ENCODE measurements around the gene NLGN1.
"Not testable (repeated sequence)": the region's sequence is repeated elsewhere in the genome, so short reads cannot be mapped to it uniquely, and the experiment has no call there.

NLGN1 gene

DNA sequence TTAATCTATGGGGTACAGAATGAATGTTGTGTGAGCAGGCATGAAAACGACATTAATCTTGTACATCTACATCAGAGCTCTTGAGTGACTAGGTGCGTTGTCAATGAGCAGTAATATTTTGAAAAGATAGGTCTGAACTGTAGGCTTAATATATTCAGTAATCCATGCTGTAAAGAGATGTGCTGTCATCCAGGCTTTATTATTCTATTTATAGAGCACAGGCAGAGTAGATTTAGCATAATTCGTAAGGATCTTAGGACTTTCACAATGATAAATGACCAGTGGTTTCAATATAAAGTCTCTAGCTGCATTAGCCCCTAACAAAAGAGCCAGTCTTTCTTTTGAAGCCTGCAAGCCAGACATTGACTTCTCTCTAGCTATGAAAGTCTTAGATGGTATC is 43.0 kb downstream of the NLGN1 start:
- H3K4me3 ChIP-seq (replicated peaks; ENCODE audit: low read depth, low read length): no peak overlapping the region
- no peak for DNase-seq (ENCODE audit: extremely low read depth, insufficient read length)
- H3K36me3 ChIP-seq (ENCODE audit: control insufficient read depth, insufficient read depth, low read length): no peaks in the 10 kb centered on the region
- TF ChIP-seq, protein P1, sequence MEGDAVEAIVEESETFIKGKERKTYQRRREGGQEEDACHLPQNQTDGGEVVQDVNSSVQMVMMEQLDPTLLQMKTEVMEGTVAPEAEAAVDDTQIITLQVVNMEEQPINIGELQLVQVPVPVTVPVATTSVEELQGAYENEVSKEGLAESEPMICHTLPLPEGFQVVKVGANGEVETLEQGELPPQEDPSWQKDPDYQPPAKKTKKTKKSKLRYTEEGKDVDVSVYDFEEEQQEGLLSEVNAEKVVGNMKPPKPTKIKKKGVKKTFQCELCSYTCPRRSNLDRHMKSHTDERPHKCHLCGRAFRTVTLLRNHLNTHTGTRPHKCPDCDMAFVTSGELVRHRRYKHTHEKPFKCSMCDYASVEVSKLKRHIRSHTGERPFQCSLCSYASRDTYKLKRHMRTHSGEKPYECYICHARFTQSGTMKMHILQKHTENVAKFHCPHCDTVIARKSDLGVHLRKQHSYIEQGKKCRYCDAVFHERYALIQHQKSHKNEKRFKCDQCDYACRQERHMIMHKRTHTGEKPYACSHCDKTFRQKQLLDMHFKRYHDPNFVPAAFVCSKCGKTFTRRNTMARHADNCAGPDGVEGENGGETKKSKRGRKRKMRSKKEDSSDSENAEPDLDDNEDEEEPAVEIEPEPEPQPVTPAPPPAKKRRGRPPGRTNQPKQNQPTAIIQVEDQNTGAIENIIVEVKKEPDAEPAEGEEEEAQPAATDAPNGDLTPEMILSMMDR (IDR thresholded peaks at IDR 0.05; ENCODE audit: insufficient read depth, low read length, poor library complexity, severe bottlenecking): no peak
- no peaks in the 10 kb centered on the region for H3K27me3 ChIP-seq (replicated peaks; ENCODE audit: control insufficient read depth, insufficient read depth, low read length)

DNA sequence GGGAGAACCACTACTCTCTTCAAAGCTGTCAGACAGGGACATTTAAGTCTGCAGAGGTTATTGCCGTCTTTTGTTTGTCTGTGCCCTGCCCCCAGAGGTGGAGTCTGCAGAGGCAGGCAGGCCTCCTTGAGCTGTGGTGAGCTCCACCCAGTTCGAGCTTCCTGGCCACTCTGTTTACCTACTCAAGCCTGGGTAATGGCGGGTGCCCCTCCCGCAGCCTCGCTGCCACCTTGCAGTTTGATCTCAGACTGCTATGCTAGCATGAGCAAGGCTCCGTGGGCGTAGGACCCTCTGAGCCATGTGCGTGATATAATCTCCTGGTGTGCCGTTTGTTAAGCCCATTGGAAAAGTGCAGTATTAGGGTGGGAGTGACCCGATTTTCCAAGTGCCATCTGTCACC is 54.0 kb downstream of the NLGN1 start:
- not testable (repeated sequence) for H3K27me3 ChIP-seq (replicated peaks; ENCODE audit: control insufficient read depth, insufficient read depth, low read length); H3K4me3 ChIP-seq (replicated peaks; ENCODE audit: low read depth, low read length); DNase-seq (ENCODE audit: extremely low read depth, insufficient read length); H3K36me3 ChIP-seq (ENCODE audit: control insufficient read depth, insufficient read depth, low read length)

DNA sequence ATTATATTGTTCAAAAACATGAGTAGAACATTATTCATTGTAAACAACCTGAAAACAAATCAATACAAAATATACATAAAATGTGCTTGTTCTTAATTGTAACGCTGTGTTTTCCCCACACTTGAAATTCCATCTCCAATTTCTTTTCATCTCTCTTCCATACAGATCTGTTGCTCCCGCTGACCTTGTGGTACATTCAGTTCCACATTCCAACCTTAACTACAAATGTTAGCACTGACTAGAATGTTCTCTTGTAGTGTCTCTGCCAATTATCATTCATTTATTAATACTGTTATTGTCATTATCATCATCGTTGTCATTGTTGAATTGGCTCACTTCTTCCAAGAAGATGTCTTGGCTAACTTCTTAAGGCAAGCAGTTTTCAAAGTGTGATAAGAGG is 65.7 kb downstream of the NLGN1 start:
- Histone ChIP-seq H3K27me3 (replicated peaks; ENCODE audit: control insufficient read depth, insufficient read depth, low read length) (no peaks in the 10 kb centered on the region), H3K4me3 (replicated peaks; ENCODE audit: low read depth, low read length) (no peak overlapping the region), H3K36me3 (ENCODE audit: control insufficient read depth, insufficient read depth, low read length) (no peaks in the 10 kb centered on the region)
- no peak for DNase-seq (ENCODE audit: extremely low read depth, insufficient read length)
- TF ChIP-seq, protein P1 (IDR thresholded peaks at IDR 0.05; ENCODE audit: insufficient read depth, low read length, poor library complexity, severe bottlenecking): no peak

DNA sequence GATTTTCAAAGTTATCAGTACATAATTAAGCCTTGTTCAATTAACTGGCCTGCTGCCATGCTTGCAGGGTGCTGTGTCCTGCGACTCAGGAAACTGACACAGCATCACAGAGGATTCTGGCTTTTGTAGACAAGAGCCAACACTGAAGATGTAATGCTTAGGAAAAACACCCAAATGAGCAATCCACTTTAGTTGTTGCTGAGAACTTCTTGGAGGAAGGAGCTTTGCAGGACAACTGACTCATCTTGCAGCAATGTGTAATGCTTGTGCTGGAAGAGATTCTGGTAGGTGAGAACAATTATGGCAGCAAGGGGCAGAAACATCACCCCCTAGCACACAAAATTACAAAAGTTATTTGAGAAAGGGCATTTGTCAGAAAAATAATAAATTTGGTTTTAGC is 67.6 kb downstream of the NLGN1 start:
- Histone ChIP-seq H3K4me3 (replicated peaks; ENCODE audit: low read depth, low read length) (no peak overlapping the region), H3K36me3 (ENCODE audit: control insufficient read depth, insufficient read depth, low read length) (no peaks in the 10 kb centered on the region), H3K27me3 (replicated peaks; ENCODE audit: control insufficient read depth, insufficient read depth, low read length) (no peaks in the 10 kb centered on the region)
- DNase-seq (ENCODE audit: extremely low read depth, insufficient read length): no peak
- TF ChIP-seq, protein P1 (IDR thresholded peaks at IDR 0.05; ENCODE audit: insufficient read depth, low read length, poor library complexity, severe bottlenecking): no peak

DNA sequence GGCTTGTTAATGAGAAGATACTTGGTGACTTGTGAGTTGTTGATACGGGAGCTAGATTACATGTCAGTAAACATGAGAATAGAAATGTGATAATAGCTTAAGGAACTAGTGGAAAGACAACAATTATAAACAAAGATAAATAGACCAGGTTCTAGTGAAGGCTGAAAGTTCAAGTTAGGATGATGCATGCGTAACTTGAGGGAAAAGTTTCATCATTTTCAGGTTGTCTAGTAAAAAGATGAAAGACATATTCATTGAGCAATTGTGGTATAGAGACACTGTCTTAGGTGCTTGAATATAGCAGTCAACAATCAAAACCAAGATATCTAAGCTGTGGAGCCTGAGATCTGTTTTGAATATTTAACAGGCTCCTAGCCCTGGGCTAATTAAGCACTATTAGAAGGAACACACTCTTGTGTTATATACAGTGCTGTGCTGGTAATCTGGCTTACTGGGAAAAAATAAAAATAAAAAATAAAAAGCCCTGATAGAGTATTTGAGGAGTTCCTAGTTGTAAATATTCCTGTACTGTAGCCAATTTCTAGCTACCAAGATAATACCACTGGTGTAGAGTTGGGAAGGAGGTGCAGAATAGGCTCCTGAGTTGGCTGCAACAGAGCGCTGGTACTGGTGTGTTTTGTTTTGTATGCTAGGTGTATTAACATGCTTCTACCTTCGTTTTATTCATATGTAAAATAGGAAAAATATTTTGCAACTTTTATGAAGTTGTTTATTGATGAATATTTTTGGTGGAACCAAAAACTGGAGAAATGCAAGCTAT is 68.5 kb downstream of the NLGN1 start:
- no peak for DNase-seq (ENCODE audit: extremely low read depth, insufficient read length)

DNA sequence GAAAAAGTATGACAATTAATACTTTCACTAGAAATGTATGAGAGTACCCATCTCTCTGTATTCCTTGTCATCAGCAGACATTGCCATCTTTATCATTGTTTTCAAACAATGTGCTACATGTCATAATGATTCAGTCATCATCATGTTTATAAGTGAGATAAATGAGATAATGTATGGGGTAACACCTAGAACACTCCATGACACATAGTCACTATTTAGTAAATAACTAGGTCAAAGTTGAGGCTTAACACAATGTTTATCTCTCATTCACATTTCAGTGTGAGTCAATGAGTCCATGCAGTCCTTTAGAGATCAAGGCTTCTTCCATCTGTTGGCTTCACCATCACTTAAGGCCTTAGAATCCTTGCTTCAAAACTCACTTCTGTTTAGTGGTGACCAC is 70.0 kb downstream of the NLGN1 start:
- Histone ChIP-seq H3K27me3 (replicated peaks; ENCODE audit: control insufficient read depth, insufficient read depth, low read length) (no peaks in the 10 kb centered on the region), H3K4me3 (replicated peaks; ENCODE audit: low read depth, low read length) (no peak overlapping the region), H3K36me3 (ENCODE audit: control insufficient read depth, insufficient read depth, low read length) (no peaks in the 10 kb centered on the region)
- DNase-seq (ENCODE audit: extremely low read depth, insufficient read length): no peak
- TF ChIP-seq, protein P1 (IDR thresholded peaks at IDR 0.05; ENCODE audit: insufficient read depth, low read length, poor library complexity, severe bottlenecking): no peak

More for the DNA sequence above, 68.5 kb downstream of the NLGN1 start:
- H3K36me3 ChIP-seq (ENCODE audit: control insufficient read depth, insufficient read depth, low read length): no peaks in the 10 kb centered on the region
- H3K27me3 ChIP-seq (replicated peaks; ENCODE audit: control insufficient read depth, insufficient read depth, low read length): no peaks in the 10 kb centered on the region
- TF ChIP-seq, protein P1 (IDR thresholded peaks at IDR 0.05; ENCODE audit: insufficient read depth, low read length, poor library complexity, severe bottlenecking): no peak
- H3K4me3 ChIP-seq (replicated peaks; ENCODE audit: low read depth, low read length): no peak overlapping the region

Measured in GM06990 (cell line).